Cardiac muscle cell (in vitro differentiated cells and primary cell): Measurements from ENCODE around the gene GLRA2. TPM values are rescaled to one million over a fixed set of nuclear protein-coding genes. Genes with fewer than 3 reads are reported as not detected.

ENCODE experiments used
- DNase-seq, 2 donors: peaks; one replicate each; pipeline versions ENCODE4 v3.0.0 to v3.0.0-alpha.2; 2010 to 2017; ENCODE audit warnings: low read depth in 1 of 2, low spot score in 1 of 2
- H3K27ac ChIP-seq: fragments of 200-600 bp; sonication (generic); 2 replicates; pipeline ENCODE4 v1.5.1; 2016
- H3K27me3 ChIP-seq: fragments of 200-600 bp; sonication (generic); 2 replicates; pipeline ENCODE4 v1.6.0; 2016; ENCODE audit warnings: control low read depth
- H3K36me3 ChIP-seq: fragments of 200-600 bp; sonication (generic); 2 replicates; pipeline ENCODE4 v1.5.1; 2016; ENCODE audit warnings: control low read depth
- H3K4me1 ChIP-seq: fragments of 200-600 bp; sonication (generic); 2 replicates; pipeline ENCODE4 v1.8.1; 2017; ENCODE audit warnings: low read depth, mild to moderate bottlenecking, mixed run types
- H3K4me3 ChIP-seq: fragments of 200-600 bp; sonication (generic); 2 replicates; pipeline ENCODE4 v1.5.1; 2016; ENCODE audit warnings: mild to moderate bottlenecking
- H3K9me3 ChIP-seq: fragments of 200-600 bp; sonication (generic); 2 replicates; pipeline ENCODE4 v1.5.1; 2017; ENCODE audit warnings: low read depth, mild to moderate bottlenecking, control low read depth
- CTCF ChIP-seq: IDR thresholded peaks from 2 replicates; pipeline ENCODE4 v1.5.1; 2012; ENCODE audit warnings: low read depth, mild to moderate bottlenecking, low read length
- polyA plus RNA-seq: library from polyadenylated mRNA; unstranded; fragments of >200 nt; fragmentation: Nextera tagmentation; extraction: Ambion mirVana; gene quantifications from 2 replicates; pipeline ENCODE4 v1.2.1, GENCODE V29; 2016
- total RNA-seq: library from RNA; depleted of rRNA; stranded (reverse); fragments of >200 nt; gene quantifications from 2 replicates; pipeline ENCODE4 v1.2.3, GENCODE V29; 2016

Gene GLRA2
- total and polyA plus RNA-seq, 2 experiments from 2014 or later, result 0.12 to 0.15 TPM

GRCh38 chrX:14501327-14501726 is 28.0 kb upstream of the GLRA2 start:
- no peak overlapping the region for H3K27ac ChIP-seq
- no peak overlapping the region for H3K4me3 ChIP-seq
- DNase-seq, result no peak
- H3K36me3 ChIP-seq, result no peaks in the 10 kb centered on the region
- no peaks in the 10 kb centered on the region for H3K4me1 ChIP-seq
- H3K27me3 ChIP-seq, result no peaks in the 10 kb centered on the region
- H3K9me3 ChIP-seq, result no peaks in the 10 kb centered on the region
- TF ChIP-seq CTCF, result no peak

GRCh38 chrX:14504960-14505538 is 24.3 kb upstream of the GLRA2 start:
- Histone ChIP-seq H3K36me3 (no peaks in the 10 kb centered on the region), H3K27me3 (no peaks in the 10 kb centered on the region), H3K27ac (no peak overlapping the region), H3K4me3 (no peak overlapping the region), H3K4me1 (no peaks in the 10 kb centered on the region), H3K9me3 (no peaks in the 10 kb centered on the region)
- no peak for TF ChIP-seq CTCF
- DNase-seq, result no peak

- TF ChIP-seq CTCF, result no peak
- DNase-seq, result no peak
- Histone ChIP-seq H3K4me1 (no peaks in the 10 kb centered on the region), H3K4me3 (no peak overlapping the region), H3K27ac (no peak overlapping the region), H3K36me3 (no peaks in the 10 kb centered on the region), H3K27me3 (no peaks in the 10 kb centered on the region), H3K9me3 (no peaks in the 10 kb centered on the region)
These were observed 23.7 kb upstream of the GLRA2 start for GRCh38 chrX:14505648-14506047.

- H3K27ac ChIP-seq, result no peak overlapping the region
- no peaks in the 10 kb centered on the region for H3K9me3 ChIP-seq
- TF ChIP-seq CTCF, result no peak
- H3K27me3 ChIP-seq, result no peaks in the 10 kb centered on the region
- H3K36me3 ChIP-seq, result no peaks in the 10 kb centered on the region
- no peak for DNase-seq
- no peaks in the 10 kb centered on the region for H3K4me1 ChIP-seq
- no peak overlapping the region for H3K4me3 ChIP-seq
These were observed 22.5 kb upstream of the GLRA2 start for GRCh38 chrX:14506866-14507265.

GRCh38 chrX:14508025-14508690 is 21.2 kb upstream of the GLRA2 start:
- no peak for TF ChIP-seq CTCF
- Histone ChIP-seq H3K4me1 (no peaks in the 10 kb centered on the region), H3K27me3 (no peaks in the 10 kb centered on the region), H3K9me3 (no peaks in the 10 kb centered on the region), H3K27ac (no peak overlapping the region), H3K36me3 (no peaks in the 10 kb centered on the region), H3K4me3 (no peak overlapping the region)
- no peak for DNase-seq
